Fibroblast of lung (primary cell): ENCODE data around the gene EYA2. TPM values are rescaled to one million over a fixed set of nuclear protein-coding genes. Genes with fewer than 3 reads are reported as not detected.

Source experiments
- DNase-seq, 2 donors: peaks; one replicate each; pipeline versions ENCODE4 v3.0.0 to v3.0.0-alpha.2; 2010; ENCODE audit warnings: low read depth in 2 of 2
- H2AFZ ChIP-seq: 2 replicates; pipeline ENCODE4 v1.5.1; 2012; ENCODE audit warnings: low read length, control low read depth, inconsistent platforms
- H3K27ac ChIP-seq: 2 replicates; pipeline ENCODE4 v1.5.1; 2011; ENCODE audit warnings: low read length, control low read depth; ENCODE audit not compliant: insufficient read depth
- H3K27me3 ChIP-seq: 2 replicates; pipeline ENCODE4 v1.5.1; 2011; ENCODE audit warnings: mild to moderate bottlenecking, low read length; ENCODE audit not compliant: control insufficient read depth, insufficient read depth
- H3K36me3 ChIP-seq: 2 replicates; pipeline ENCODE4 v1.5.1; 2011; ENCODE audit warnings: low read length; ENCODE audit not compliant: control insufficient read depth, insufficient read depth
- H3K4me1 ChIP-seq: 2 replicates; pipeline ENCODE4 v1.5.1; 2011; ENCODE audit warnings: low read length; ENCODE audit not compliant: control insufficient read depth, insufficient read depth; ENCODE audit errors: extremely low read depth
- H3K4me2 ChIP-seq: 2 replicates; pipeline ENCODE4 v1.5.1; 2011; ENCODE audit warnings: low read length, control low read depth; ENCODE audit not compliant: insufficient read depth; ENCODE audit errors: extremely low read depth
- H3K4me3 ChIP-seq, 4 experiments: fragments of 200-600 bp in 1 of 4; sonication (generic) in 1 of 4; replicated peaks in 1 of 4; 2 replicates each; pipeline ENCODE4 v1.5.1; 2011 to 2016; ENCODE audit warnings: low read length in 4 of 4, low read depth in 3 of 4, mild to moderate bottlenecking in 3 of 4, control low read depth in 2 of 4, inconsistent platforms in 1 of 4, mixed read lengths in 1 of 4; ENCODE audit not compliant: insufficient read depth in 1 of 4; ENCODE audit errors: control extremely low read depth in 1 of 4
- H3K79me2 ChIP-seq: 2 replicates; pipeline ENCODE4 v1.5.1; 2012; ENCODE audit warnings: mild to moderate bottlenecking, low read length, inconsistent platforms; ENCODE audit not compliant: control insufficient read depth, insufficient read depth
- H3K9ac ChIP-seq: 2 replicates; pipeline ENCODE4 v1.5.1; 2011; ENCODE audit warnings: mild to moderate bottlenecking, low read length, control low read depth; ENCODE audit not compliant: insufficient read depth
- H3K9me3 ChIP-seq: 2 replicates; pipeline ENCODE4 v1.5.1; 2012; ENCODE audit warnings: low read depth, low read length; ENCODE audit not compliant: control insufficient read depth, insufficient read depth
- H4K20me1 ChIP-seq: 2 replicates; pipeline ENCODE4 v1.5.1; 2011; ENCODE audit warnings: low read length; ENCODE audit not compliant: control insufficient read depth, insufficient read depth; ENCODE audit errors: extremely low read depth
- EZH2 ChIP-seq: IDR thresholded peaks from 2 replicates; pipeline ENCODE4 v1.5.1; 2012; ENCODE audit warnings: low read length, control low read depth, mild to moderate bottlenecking; ENCODE audit errors: missing control alignments
- polyA minus RNA-seq: library from RNA; depleted of rRNA, polyadenylated mRNA; stranded (reverse); fragments of >200 nt; gene quantifications from 2 replicates; pipeline ENCODE4 v1.2.3, GENCODE V29; 2011; ENCODE audit warnings: low replicate concordance
- polyA plus RNA-seq, 2 donors: library from polyadenylated mRNA; depleted of rRNA in 1 of 2; stranded (reverse) in 1 of 2; unstranded in 1 of 2; fragments of >200 nt; gene quantifications; 2 replicates each; pipeline ENCODE4 v1.2.1, GENCODE V29; 2011 to 2012; ENCODE audit warnings: missing spikeins in 1 of 2
- total RNA-seq: library from RNA; depleted of rRNA; stranded (reverse); fragments of >200 nt; gene quantifications from 2 replicates; pipeline ENCODE4 v1.2.1, GENCODE V29; 2014
- TF ChIP-seq, protein P1 (sequence below), 2 donors: IDR thresholded peaks in 1 of 2; conservative IDR thresholded peaks in 1 of 2; 1 replicate in 1 of 2; 2 replicates in 1 of 2; pipeline ENCODE4 v1.5.1; 2011 to 2012; ENCODE audit warnings: low read length in 2 of 2, control low read depth in 1 of 2, inconsistent platforms in 1 of 2, low read depth in 1 of 2, mild to moderate bottlenecking in 1 of 2

EYA2 gene, protein sequence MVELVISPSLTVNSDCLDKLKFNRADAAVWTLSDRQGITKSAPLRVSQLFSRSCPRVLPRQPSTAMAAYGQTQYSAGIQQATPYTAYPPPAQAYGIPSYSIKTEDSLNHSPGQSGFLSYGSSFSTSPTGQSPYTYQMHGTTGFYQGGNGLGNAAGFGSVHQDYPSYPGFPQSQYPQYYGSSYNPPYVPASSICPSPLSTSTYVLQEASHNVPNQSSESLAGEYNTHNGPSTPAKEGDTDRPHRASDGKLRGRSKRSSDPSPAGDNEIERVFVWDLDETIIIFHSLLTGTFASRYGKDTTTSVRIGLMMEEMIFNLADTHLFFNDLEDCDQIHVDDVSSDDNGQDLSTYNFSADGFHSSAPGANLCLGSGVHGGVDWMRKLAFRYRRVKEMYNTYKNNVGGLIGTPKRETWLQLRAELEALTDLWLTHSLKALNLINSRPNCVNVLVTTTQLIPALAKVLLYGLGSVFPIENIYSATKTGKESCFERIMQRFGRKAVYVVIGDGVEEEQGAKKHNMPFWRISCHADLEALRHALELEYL
- total RNA-seq (1.3 and 1.7 TPM in 2 replicates), polyA plus RNA-seq (0.37 and 1.1 TPM in 2 replicates), polyA minus RNA-seq (0.48 TPM in 1 of 2 replicates, not detected in the other)
- 0.61 and 1.5 TPM in 2 replicates for polyA plus RNA-seq (2012)

DNA sequence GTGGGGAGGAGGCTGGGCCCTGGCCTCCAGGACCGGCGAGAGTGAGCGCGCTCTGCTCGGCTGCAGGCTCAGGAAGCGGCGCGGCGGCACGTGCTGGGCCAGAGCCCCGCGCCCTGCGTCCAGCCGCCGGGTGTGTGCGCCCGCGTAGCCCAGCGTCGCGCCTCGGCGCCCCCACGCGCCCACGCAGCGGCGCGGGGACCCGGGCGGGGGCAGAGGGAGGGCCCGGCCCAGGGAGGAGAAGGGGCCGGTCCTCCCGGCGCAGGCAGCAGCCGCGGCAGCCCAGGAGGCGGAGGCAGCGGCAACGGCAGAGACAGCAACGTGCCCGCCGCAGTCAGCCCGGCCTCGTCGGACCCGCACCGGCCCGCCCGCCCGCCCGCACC is at the start of gene EYA2:
TSS of gene EYA2 (plus strand) at position 265 of the 380 bp plus-strand sequence. CDS start 95,168 bp downstream, outside the sequence.
- Histone ChIP-seq H4K20me1 (no peaks in the 10 kb centered on the region), H3K4me1 (no peaks in the 10 kb centered on the region), H3K9me3 (no peaks in the 10 kb centered on the region), H3K79me2 (no peaks in the 10 kb centered on the region), H3K27me3 (peaks cover 6% of the 10 kb centered on the region), H3K4me3 (peak within 1 kb of the TSS in 3 of 4 experiments; percentile 19 to 58 (median 32)), H3K4me2 (peak within 1 kb of the TSS; percentile 41), H3K27ac (no peak within 1 kb of the TSS), H3K9ac (no peak within 1 kb of the TSS), H3K36me3 (no peaks in the 10 kb centered on the region), H2AFZ (no peak within 1 kb of the TSS)
- DNase-seq = peak in 1 of 2 donors; percentile 7
- TF ChIP-seq, protein P1, sequence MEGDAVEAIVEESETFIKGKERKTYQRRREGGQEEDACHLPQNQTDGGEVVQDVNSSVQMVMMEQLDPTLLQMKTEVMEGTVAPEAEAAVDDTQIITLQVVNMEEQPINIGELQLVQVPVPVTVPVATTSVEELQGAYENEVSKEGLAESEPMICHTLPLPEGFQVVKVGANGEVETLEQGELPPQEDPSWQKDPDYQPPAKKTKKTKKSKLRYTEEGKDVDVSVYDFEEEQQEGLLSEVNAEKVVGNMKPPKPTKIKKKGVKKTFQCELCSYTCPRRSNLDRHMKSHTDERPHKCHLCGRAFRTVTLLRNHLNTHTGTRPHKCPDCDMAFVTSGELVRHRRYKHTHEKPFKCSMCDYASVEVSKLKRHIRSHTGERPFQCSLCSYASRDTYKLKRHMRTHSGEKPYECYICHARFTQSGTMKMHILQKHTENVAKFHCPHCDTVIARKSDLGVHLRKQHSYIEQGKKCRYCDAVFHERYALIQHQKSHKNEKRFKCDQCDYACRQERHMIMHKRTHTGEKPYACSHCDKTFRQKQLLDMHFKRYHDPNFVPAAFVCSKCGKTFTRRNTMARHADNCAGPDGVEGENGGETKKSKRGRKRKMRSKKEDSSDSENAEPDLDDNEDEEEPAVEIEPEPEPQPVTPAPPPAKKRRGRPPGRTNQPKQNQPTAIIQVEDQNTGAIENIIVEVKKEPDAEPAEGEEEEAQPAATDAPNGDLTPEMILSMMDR (conservative IDR thresholded peaks at IDR 0.05 in 1 of 2, IDR thresholded peaks at IDR 0.05 in 1 of 2; ENCODE audit: low read depth in 1 of 2, low read length in 2 of 2) = no peak
- no peak for TF ChIP-seq EZH2

DNA sequence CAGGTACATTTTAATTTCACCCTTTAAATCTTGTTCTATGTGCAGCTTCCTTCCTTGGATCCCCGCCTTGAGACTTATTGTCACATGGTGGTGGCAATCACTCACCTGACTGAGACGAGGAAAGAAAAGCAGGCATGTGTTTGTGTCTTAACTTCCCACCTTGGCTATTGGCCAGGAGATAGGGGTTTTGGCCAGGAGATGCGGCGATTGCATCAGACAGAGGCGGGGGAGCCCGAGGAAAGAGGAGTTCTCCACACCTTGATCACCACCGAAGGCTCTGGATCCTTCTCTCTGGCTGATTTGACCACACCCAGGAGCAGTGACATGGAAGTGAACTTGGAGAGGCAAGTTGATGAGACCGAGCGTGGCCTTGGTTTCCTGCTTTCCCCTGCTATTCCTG is 49.7 kb upstream of the EYA2 start:
- Histone ChIP-seq H3K4me3 (no peak overlapping the region), H3K9me3 (no peaks in the 10 kb centered on the region), H3K36me3 (no peaks in the 10 kb centered on the region), H4K20me1 (no peaks in the 10 kb centered on the region), H3K27ac (no peak overlapping the region), H3K4me1 (no peaks in the 10 kb centered on the region), H3K27me3 (no peaks in the 10 kb centered on the region), H3K9ac (no peak overlapping the region), H3K79me2 (no peaks in the 10 kb centered on the region), H3K4me2 (no peak overlapping the region), H2AFZ (no peak overlapping the region)
- TF ChIP-seq, protein P1 (conservative IDR thresholded peaks at IDR 0.05 in 1 of 2, IDR thresholded peaks at IDR 0.05 in 1 of 2; ENCODE audit: low read depth in 1 of 2, low read length in 2 of 2) = no peak
- TF ChIP-seq EZH2 = no peak
- no peak for DNase-seq

DNA sequence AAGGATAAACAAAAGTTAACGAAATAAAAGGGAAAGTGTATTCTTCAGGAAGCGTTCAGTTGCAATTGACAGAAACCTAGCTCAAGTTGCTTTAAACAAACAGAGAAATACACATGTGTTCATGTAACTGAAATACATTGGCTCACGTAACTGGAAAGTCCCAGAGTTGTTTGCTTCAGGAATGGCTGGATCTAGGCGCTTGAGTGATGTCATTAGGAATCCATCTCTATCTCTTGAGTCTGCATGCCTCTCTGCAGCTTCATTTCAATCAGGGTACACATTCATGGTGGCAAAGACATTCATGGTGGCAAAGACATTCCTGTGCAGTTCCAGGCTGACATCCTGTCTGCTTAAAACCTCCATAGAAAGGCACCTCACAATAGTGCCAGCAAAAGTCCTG is 45.4 kb upstream of the EYA2 start:
- no peaks in the 10 kb centered on the region for H3K79me2 ChIP-seq
- no peaks in the 10 kb centered on the region for H4K20me1 ChIP-seq
- no peaks in the 10 kb centered on the region for H3K4me1 ChIP-seq
- no peaks in the 10 kb centered on the region for H3K9me3 ChIP-seq
- H2AFZ ChIP-seq = no peak overlapping the region
- no peaks in the 10 kb centered on the region for H3K27me3 ChIP-seq
- no peaks in the 10 kb centered on the region for H3K36me3 ChIP-seq
- TF ChIP-seq, protein P1 (conservative IDR thresholded peaks at IDR 0.05 in 1 of 2, IDR thresholded peaks at IDR 0.05 in 1 of 2; ENCODE audit: low read depth in 1 of 2, low read length in 2 of 2) = no peak
- no peak overlapping the region for H3K27ac ChIP-seq
- no peak overlapping the region for H3K4me3 ChIP-seq
- H3K9ac ChIP-seq = no peak overlapping the region
- no peak overlapping the region for H3K4me2 ChIP-seq
- no peak for DNase-seq
